Measurements from ENCODE around the gene FMN1. TPM values are rescaled to one million over a fixed set of nuclear protein-coding genes. Genes with fewer than 3 reads are reported as not detected.

FMN1 gene
- total and polyA plus RNA-seq, 2 of the 8 experiments (the other 6 are each of a cell fraction or from before 2014, with no cell fraction given), result 0.27 to 3.7 TPM

DNA sequence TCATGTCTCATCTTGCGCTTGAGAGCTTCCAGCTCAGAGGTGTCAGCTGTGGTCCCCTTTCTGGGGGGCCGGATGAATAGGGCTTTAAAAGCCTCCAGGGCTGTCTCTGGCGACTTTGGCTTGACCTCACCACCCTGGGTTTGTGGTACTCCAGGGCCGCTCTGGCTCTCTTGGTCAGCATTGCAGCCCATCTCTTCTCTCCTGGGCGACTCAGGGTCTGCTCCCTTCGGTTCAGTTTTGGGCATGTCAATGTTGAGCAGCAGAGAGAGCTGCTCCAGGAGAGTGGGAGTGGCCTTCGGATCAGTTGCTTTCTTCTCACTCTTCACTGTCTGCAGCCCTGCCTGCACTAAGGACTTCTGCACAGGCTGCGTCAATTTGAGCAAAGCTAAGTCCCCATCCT is 127.9 kb downstream of the FMN1 start:
- 87% methylated on average over 8 of the region's 8 CpGs; no CpG with 5 or more reads in 1 of the 2 experiments for WGBS, 2 experiments (ENCODE audit: extremely low coverage in 1 of 2, insufficient coverage in 1 of 2, insufficient read length in 1 of 2, insufficient replicate concordance in 2 of 2, low coverage in 1 of 2, low lambda C conversion rate in 2 of 2, missing lambda C conversion rate in 1 of 2)
- POLR2A ChIA-PET (ENCODE audit: partially characterized antibody), result interaction anchor here (1.1 to 1.7 kb wide), 3 partner anchors 12 to 32 kb away, joined by 3 to 6 read pairs (median 4); no protein-coding TSS in a partner anchor
- H3K27me3 ChIP-seq (replicated peaks in 1 of 4; ENCODE audit: control insufficient read depth in 3 of 4, extremely low read depth in 1 of 4, insufficient read depth in 3 of 4, low read length in 3 of 4), result no peaks in the 10 kb centered on the region; a peak in 1 of 7 replicates

More for the DNA sequence above, 127.9 kb downstream of the FMN1 start:
- no peak overlapping the region for H4K8ac ChIP-seq (ENCODE audit: extremely low read depth, insufficient read depth, low read length)
- no peaks in the 10 kb centered on the region for H3K9me3 ChIP-seq (ENCODE audit: insufficient read depth in 2 of 2, low read depth in 1 of 2, low read length in 1 of 2)
- no peak overlapping the region for H3K14ac ChIP-seq (ENCODE audit: insufficient read length)
- H3K79me1 ChIP-seq (ENCODE audit: low read depth, low read length), result no peaks in the 10 kb centered on the region
- CTCF ChIA-PET (ENCODE audit: partially characterized antibody), result interaction anchor here (0.6 to 1.4 kb wide), 6 partner anchors 9 to 78 kb away, joined by 3 to 5 read pairs (median 4); no protein-coding TSS in a partner anchor
- H3K4me3 ChIP-seq (ENCODE audit: extremely low read depth in 1 of 4, insufficient read depth in 2 of 4, low read depth in 3 of 4, low read length in 4 of 4), result no peak overlapping the region
- no peak overlapping the region for H3K18ac ChIP-seq (ENCODE audit: extremely low read depth, low read length)
- FAIRE-seq, result no peak
- H3K9ac ChIP-seq (replicated peaks in 1 of 4; ENCODE audit: extremely low read depth in 1 of 4, low read depth in 3 of 4, low read length in 3 of 4), result no peak overlapping the region
- no peak overlapping the region for H2BK120ac ChIP-seq (replicated peaks; ENCODE audit: low read depth, low read length)
- no peak overlapping the region for H3K56ac ChIP-seq (replicated peaks; ENCODE audit: insufficient read length, low read depth, low read length)
- no peak overlapping the region for H3K23ac ChIP-seq (ENCODE audit: insufficient read length)
- DNase-seq (ENCODE audit: low read depth in 1 of 2, low spot score in 2 of 2), result no peak
- no peaks in the 10 kb centered on the region for H3K79me2 ChIP-seq (ENCODE audit: control insufficient read depth in 1 of 2, insufficient read depth in 2 of 2, low read length in 2 of 2)
- H4K91ac ChIP-seq (replicated peaks; ENCODE audit: insufficient read length, low read length), result peak overlapping the region; percentile 15
- peaks cover 8 to 23% (median 19%) of the 10 kb centered on the region in 4 experiments for H3K4me1 ChIP-seq (replicated peaks in 1 of 4; ENCODE audit: control insufficient read depth in 3 of 4, insufficient read depth in 4 of 4, low read length in 3 of 4)
- H4K5ac ChIP-seq (ENCODE audit: insufficient read length, low read depth, low read length), result no peak overlapping the region
- TF ChIP-seq CHD2 (IDR thresholded peaks at IDR 0.05; ENCODE audit: low read length) (no peak), SUZ12 (IDR thresholded peaks at IDR 0.05; ENCODE audit: low read length) (no peak), BACH1 (IDR thresholded peaks at IDR 0.05; ENCODE audit: low read length) (no peak), POLR2A (IDR thresholded peaks at IDR 0.05; ENCODE audit: control extremely low read depth in 1 of 2, low read depth in 2 of 2, low read length in 2 of 2) (no peak), TBP (IDR thresholded peaks at IDR 0.05; ENCODE audit: low read depth, low read length) (no peak), KDM5A (IDR thresholded peaks at IDR 0.05; ENCODE audit: low read length) (no peak), MAFK (IDR thresholded peaks at IDR 0.05; ENCODE audit: low read depth, low read length) (no peak), NANOG (IDR thresholded peaks at IDR 0.05; ENCODE audit: insufficient read depth, low read depth, low read length, poor library complexity, severe bottlenecking) (no peak), SP4 (IDR thresholded peaks at IDR 0.05; ENCODE audit: low read length) (no peak), RAD21 (IDR thresholded peaks at IDR 0.05 in 1 of 2, conservative IDR thresholded peaks at IDR 0.05 in 1 of 2; ENCODE audit: low read depth in 2 of 2, low read length in 2 of 2) (no peak)
- H3K4me2 ChIP-seq (ENCODE audit: insufficient read depth in 1 of 2, low read depth in 2 of 2, low read length in 2 of 2), result peak overlapping the region in 1 of 2 experiments; percentile 67; a peak in 2 of 4 replicates
- H2BK15ac ChIP-seq (ENCODE audit: low read length), result no peak overlapping the region; the same call in 1 of the 2 replicates
- H4K20me1 ChIP-seq (replicated peaks in 1 of 2; ENCODE audit: control insufficient read depth in 1 of 2, insufficient read depth in 2 of 2, low read length in 2 of 2), result no peaks in the 10 kb centered on the region
- H2BK12ac ChIP-seq (ENCODE audit: low read depth, low read length), result peak overlapping the region; percentile 70; the same call in 1 of the 2 replicates
- H3K36me3 ChIP-seq (ENCODE audit: control insufficient read depth in 2 of 4, insufficient read depth in 4 of 4, low read length in 3 of 4), result no peaks in the 10 kb centered on the region
- peak overlapping the region; percentile 61; the same call in 1 of the 2 replicates for H2AK5ac ChIP-seq (ENCODE audit: low read depth, low read length)
- no peaks in the 10 kb centered on the region for H3K23me2 ChIP-seq (ENCODE audit: low read depth, low read length)
- no peak overlapping the region for H3K27ac ChIP-seq (ENCODE audit: low read depth, low read length)
- H2AFZ ChIP-seq (ENCODE audit: low read length), result no peak overlapping the region
- H3K4ac ChIP-seq (replicated peaks; ENCODE audit: insufficient read length, low read depth, low read length), result no peak overlapping the region
- H2BK5ac ChIP-seq (ENCODE audit: low read depth, low read length), result peak overlapping the region; percentile 75; the same call in 1 of the 2 replicates
- peak overlapping the region; percentile 51; the same call in 1 of the 2 replicates for H2BK20ac ChIP-seq (ENCODE audit: low read length)
